ENCODE measurements around the gene NHP2.
A peak's percentile ranks its signal among the peaks of the same experiment; 100 is the strongest.

Gene NHP2

DNA sequence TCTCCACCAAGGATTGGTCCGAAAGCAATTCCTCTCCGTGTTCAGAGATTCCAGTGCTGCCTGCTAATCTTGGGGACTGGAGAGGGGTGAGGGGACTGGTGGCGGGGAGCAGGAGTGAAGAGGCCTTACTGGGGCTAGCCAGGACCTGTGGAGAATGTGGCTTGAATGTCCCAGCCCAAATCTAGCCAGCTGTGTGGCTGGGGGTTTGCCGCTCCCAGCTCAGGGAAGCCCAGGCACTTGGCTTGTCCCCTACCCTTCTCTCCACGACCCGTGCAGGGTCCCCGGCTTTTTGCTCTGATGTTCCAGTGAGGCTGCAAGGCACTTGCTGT is 37.9 kb downstream of the NHP2 start:
- no peak for DNase-seq (ENCODE audit: insufficient read length, low spot score)
- FAIRE-seq, result no peak
- TF ChIP-seq, protein P1, sequence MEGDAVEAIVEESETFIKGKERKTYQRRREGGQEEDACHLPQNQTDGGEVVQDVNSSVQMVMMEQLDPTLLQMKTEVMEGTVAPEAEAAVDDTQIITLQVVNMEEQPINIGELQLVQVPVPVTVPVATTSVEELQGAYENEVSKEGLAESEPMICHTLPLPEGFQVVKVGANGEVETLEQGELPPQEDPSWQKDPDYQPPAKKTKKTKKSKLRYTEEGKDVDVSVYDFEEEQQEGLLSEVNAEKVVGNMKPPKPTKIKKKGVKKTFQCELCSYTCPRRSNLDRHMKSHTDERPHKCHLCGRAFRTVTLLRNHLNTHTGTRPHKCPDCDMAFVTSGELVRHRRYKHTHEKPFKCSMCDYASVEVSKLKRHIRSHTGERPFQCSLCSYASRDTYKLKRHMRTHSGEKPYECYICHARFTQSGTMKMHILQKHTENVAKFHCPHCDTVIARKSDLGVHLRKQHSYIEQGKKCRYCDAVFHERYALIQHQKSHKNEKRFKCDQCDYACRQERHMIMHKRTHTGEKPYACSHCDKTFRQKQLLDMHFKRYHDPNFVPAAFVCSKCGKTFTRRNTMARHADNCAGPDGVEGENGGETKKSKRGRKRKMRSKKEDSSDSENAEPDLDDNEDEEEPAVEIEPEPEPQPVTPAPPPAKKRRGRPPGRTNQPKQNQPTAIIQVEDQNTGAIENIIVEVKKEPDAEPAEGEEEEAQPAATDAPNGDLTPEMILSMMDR (IDR thresholded peaks at IDR 0.05; ENCODE audit: insufficient read depth, missing control alignments), result no peak

DNA sequence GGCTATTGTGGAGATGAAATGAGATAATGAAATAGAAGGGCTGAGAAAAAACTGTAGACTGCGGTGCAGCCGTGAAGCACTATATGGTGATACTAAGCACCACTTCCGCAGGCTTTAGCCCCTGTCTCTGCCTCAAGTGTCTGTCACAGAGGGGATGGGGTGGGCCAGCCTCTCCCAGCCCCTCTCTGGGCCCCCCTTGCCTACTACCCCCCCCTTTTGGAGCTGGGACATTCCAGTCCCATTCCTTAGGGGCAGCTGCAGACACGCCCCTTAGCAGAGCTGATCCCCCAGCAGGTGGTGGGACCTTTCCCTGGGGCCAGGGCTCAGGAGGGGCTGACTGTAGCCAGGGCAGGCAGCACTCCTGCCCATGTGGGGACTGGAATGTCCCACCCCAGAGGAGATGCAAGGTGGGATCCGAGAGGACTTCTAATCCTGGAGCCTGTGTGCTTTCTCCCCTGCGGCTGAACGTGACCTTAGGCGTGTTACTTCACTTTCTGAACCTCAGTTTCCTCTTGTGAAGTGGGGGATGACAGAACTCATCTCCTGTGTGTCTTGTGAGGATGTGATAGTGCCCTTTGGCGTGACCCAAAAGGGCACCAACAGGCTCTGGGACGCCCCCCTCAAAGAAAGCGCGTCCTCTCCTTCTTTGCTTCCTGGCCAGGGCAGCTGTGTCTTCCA is 38.4 kb downstream of the NHP2 start:
- DNase-seq (ENCODE audit: insufficient read length, low spot score) (no peak), FAIRE-seq (no peak)
- TF ChIP-seq, protein P1 (IDR thresholded peaks at IDR 0.05; ENCODE audit: insufficient read depth, missing control alignments), result no peak

DNA sequence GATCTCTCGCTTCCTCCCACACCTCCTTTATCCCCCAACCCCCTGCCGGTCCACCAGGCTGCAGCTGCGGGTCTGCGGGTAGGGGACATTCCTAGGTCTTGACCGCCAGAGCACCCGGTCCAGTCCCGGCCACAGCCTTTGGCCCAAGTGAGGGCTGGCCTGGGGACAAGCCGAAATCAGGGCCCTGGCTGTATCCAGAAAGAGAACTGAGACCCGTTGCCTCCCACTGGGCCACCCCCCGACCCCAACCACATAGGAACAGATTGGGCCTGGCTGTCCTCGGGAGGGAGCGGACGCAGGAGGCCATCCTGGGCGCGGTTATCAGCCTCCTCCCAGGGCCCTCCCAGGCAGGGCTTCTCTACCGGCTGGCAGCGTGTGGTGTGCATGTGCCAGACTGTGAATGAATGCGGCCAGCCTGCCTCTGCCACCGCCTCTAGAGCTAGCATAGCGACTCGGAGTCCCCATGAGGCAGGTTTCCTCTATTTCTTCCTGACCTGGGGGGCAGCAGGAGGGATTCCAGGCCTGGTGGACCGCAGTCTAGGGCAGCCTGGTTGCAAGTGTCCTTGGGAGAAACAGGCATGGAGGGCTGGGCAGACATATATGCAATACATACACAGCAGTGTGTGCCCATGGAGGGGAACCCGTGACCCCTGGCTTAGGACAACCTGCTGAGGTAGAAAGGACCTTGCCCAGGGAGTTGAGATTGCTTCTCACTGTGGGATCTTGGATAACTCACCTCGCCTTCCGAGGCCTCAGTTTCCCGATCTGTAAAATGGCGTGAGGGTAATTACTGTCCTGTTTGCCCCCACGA is 39.2 kb downstream of the NHP2 start:
- FAIRE-seq (no peak), DNase-seq (ENCODE audit: insufficient read length, low spot score) (no peak)
- TF ChIP-seq, protein P1 (IDR thresholded peaks at IDR 0.05; ENCODE audit: insufficient read depth, missing control alignments), result no peak

DNA sequence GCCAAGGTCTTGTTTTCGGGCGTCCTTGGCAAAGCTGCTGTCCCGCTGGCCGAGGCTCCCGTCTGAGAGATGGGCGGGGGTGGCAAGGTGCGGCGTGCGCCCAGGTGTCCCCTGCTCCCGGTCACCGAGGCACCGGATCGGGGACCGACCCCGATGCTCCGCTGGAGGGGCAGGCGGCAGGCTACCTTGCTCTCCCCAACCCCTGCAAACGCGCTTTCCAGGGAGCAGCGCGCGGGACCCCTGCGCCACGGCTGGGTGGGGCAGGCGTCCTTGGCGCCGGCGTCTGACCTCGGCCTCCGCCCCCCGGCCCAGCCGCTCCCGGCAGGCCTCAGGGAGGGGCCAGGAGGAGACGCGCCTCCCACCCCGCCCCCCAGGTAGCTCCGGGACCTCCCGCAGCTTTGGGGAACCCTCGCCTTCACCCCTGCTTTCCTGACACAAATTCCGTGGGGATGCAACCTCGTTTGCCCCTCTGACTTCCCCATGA is 39.8 kb downstream of the NHP2 start:
- no peak for FAIRE-seq
- no peak for DNase-seq (ENCODE audit: insufficient read length, low spot score)
- TF ChIP-seq, protein P1 (IDR thresholded peaks at IDR 0.05; ENCODE audit: insufficient read depth, missing control alignments), result no peak

DNA sequence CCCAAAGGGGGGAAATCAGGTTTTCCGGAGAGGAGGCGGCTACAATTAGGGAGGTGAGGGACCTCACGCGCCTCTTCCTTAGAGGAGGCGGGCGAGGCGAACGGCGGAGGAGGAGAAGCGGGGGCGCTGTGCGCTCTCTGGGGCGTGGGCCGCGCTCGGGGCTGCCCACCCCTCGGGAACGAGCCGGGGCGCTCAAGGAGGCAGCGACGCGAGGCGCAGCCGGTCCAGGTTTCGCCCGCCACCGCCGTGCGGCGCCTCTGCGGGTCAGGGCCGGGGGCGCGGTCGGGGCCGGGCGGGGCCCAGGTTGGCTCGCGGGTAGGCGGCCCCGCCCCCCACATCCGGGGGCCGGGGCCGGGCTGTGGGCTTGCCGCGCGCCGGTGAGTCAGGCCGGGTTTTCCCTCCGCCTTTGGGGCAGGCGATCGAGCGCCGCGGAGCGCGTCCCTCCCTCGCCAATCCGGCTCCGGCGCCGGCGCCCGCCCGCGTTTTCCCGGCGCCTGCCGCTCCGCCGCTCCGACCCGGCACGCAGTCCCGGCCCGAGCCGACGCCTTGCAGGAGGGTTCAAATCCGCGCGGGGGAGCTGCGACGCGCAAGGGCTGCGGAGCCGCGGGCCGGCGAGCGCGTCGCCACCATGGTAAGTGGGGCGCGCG is 40.4 kb downstream of the NHP2 start, which contains the start of gene N4BP3:
Gene N4BP3, plus strand, starts transcription at position 392 of the 647 bp plus-strand sequence. CDS start 6,052 bp downstream, outside the sequence.
- peak; percentile 77 for DNase-seq (ENCODE audit: insufficient read length, low spot score)
- no peak for FAIRE-seq
- TF ChIP-seq, protein P1 (IDR thresholded peaks at IDR 0.05; ENCODE audit: insufficient read depth, missing control alignments), result no peak

DNA sequence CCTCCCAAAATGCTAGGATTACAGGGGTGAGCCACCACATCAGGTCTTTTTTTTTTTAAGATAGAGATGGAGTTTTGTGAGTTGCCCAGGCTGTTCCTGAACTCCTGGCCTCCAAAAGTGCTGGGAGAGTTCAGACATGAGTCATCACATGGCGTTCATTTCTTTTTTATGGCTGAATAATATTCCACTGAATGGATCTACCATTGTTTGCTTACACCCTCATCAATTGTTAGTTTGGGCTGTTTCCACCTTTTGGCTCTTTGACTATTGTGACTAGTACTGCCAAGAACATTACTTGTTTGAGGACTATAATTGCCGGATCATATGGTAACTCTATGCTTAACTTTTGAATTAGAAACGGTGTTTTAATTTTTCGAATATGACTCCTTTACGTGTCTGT is 41.1 kb downstream of the NHP2 start:
- DNase-seq (ENCODE audit: insufficient read length, low spot score) (no peak), FAIRE-seq (no peak)
- TF ChIP-seq, protein P1 (IDR thresholded peaks at IDR 0.05; ENCODE audit: insufficient read depth, missing control alignments), result no peak

Measured in D721Med (cell line).